LoVo (cell line): ENCODE results near the gene KCNMA1.

Source experiments
- DNase-seq: peaks from one replicate; pipeline ENCODE4 v3.0.0-alpha.2; 2016; ENCODE audit warnings: low spot score

The KCNMA1 gene

DNA sequence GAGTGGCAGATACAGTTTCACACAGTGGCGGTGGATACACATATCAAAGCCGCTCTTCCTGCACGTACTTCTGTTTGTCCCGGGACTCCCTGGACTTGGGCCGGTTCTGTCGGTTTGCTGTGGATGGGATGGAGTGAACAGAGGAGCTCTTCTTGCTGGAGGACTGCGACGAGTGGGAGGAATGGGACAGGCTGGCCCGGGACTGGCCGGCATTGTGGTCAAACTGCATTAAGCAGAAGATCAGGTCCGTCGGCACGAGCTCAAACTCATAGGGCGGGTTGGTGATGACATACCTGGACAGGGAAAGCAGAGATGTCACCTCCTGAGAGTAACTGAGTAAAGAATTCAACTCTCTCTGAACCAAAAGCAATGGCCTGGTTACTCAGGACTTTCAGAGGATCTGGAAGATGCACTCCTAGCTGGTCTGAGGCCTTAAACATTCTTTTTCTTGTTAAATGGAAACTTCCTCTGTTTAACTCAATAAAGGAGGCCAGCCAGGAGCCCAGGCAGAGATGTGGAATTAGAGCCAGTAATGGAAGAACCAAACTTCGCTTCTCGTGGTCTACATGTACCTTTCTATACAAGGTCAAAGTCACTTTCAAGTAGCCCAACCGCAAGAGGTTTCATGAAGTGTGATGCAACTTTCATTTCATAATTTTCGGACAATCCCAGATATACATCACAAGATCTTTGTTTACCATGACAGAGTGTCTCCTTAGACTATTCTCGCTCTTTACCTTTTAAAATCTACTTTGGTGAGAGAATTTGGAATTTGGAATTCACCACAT is 750.2 kb downstream of the KCNMA1 start:
- no peak for DNase-seq

DNA sequence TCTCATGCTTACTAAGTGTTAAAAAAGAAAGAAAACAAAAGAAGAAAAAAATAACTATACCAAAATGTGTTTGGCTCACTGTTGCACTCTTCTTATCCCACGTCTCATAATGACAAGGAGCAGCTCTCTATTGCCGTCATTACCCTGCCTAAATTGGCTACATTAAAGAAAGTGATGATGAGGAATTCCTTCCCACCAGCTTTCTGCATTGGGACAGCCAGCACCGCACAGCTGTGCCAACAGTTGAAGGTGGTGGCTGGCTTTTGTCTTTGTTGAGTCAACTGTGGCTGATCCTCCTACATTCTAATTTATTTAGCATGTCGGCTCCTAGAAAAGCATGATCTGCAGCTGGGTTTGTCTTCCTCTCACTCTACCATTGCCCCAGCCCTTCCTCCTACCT is 751.8 kb downstream of the KCNMA1 start:
- no peak for DNase-seq

DNA sequence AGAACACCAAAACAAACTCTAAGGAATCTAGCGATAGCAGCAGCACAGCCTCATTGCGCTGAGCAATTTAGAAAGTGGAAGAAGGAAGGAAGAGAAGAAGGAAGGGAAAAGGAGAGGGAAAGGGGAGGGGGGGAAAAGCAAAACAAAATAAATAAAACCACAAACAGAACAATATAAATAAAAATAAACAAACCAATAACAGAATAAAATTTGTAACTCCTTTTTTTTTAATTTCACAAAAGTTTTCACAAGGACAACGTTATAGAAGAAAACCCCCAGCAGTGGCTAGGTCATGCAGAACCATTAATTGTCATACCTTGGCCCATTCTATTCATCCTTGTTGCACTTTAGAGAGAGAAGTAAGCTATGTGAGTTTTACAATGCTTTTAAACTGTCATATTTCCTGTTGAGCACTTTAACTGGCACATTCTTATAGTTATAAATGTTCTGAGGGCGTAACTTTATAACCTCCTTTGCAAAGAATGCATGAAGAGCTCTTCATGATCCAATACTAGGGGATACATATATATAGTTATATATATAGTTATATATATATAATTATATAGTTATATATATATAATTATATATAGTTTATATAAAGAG is 752.8 kb downstream of the KCNMA1 start:
- DNase-seq = no peak

DNA sequence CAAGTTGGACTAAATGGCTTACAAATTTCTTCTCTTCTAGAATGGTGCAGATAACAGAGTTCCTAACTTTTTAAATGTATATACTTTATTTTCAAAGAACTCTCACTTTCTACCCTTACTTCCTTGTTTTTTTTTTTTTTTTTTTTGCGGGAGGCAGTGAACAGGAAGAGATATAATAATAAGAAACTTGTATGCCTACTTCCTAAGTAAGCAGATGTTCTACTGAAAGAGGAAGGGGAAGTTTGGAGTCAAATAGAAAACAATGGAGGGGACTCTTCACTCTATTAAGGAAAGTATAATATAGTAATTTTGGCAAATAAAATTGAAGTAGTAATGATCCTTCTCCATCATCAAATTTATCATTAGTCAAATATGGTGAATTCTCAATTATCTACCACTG is 754.0 kb downstream of the KCNMA1 start:
- DNase-seq = no peak

DNA sequence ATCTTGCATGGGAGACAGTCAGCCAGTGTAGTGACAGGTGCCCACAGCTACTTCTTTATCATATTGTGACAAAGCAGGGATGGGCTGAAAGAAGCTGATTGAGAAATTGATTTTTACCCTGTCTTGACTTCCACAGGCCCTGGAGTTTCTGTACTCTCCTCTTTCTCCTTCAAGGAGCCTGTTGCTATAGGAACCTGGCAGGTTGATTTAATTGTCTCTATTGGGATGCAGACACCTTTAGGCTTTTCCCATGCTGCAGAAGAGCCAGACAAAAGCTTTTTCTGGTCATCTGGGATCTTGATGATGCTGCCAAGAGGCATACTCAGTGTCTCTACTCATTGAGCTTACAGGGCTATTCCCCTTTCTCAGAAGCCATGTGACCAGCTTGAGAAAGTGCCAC is 754.8 kb downstream of the KCNMA1 start:
- DNase-seq = no peak

DNA sequence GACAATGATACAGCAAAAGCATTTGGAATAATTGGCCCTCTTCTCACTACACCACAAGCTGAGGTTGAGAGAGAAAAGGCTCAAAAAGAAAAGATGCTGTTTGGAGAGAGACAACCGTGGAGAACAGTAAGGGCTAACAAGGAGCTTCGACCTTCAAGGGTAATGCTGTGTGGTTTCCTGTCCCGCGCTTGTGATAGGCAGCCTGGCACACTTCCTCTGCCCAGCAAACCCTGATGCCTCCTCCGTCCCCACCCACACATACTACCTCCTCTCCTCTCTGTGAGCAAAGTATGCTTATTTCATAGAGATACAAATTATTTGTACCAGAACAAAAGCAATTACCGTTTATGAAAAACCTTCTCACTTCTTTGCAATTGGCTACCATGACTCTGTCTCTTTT is 755.4 kb downstream of the KCNMA1 start:
- no peak for DNase-seq

DNA sequence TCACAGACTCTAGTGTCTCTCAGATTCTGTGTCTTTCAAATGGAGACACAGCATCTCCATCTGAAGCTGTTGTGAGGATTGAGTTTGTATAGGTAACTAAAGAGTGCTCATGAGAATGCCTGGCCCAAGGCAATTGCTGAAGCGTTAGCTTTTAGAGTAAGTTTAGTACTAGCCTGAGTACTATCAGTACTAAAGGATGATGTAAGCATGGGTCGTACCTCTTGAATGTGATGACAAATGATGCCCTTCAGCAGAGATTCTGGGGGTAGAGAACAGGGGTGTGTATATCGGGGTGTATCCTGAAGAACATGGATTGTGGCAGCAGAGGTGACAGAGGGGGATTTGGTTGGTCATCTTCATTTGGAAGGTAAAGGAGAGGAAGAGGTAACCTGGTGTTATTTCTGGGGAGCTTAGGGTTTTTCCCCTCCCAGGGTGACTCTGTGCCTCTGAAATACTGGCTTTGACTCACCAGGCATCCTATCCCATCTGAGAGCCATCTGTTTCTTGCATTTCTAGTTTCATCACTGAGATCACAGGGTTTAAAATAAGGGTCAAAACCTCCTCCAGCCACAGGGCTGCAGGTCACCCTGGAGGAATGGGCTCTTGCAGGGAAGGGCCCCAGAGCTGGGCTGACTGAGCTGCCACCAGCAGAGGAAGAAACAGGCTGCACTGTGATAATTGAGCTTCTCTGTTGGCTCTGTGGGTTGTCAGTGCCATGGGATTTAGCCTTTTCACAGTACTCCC is 756.0 kb downstream of the KCNMA1 start:
- DNase-seq = no peak

DNA sequence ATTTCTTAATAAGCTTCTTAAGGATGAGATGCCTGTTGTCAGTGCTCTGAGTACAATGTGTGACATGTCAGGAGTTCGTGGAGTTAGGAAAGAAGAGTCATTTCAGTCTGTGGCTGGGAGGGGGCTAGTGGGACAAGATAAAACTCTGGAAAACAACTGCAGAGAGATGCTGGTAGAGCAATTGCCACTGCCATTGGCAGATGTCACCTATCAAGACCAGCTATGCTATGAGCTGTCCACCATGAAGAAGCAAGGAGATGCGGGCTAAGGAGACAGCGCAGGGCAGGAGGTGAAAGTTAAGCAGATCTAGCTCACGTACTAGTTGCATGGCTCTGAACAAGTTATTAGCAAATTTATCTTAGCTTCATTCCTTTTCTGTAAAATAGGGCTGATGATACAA is 756.7 kb downstream of the KCNMA1 start:
- DNase-seq = no peak

DNA sequence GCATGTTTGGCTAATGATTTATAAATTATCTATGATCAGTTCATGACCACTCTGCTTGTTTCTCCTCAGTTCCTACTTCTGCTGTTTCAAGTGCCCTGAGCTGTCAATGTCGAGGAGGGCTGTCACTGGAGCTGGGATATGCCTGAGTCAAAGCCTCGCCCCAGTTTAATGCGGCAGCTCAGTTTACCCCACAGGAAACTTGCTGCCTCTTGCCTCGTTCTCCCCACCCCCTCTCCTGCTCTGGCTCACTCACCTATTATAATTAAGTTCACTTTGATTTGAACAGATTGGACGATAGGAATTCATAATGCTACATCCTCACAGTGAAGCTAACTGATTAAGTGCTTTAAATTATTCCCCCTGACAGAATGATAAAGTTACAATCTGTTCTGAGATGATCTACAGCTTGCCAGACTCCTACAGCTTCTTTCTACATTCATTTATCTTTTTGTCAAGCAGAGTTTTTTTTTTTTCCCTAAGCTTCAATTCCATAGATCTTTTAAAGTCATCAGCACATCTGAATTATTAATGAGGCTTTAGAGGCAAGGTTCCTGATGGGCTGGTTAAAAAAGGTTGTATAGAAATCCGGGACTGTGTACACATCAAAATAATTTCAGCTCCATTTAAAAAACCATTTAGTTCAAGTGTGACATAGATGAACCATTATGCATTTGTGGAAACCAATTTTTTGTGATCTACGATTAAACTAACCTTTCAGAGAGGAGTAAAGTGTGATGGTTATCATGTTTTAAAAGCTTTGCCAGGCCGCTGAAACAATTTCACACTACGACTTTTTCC is 758.3 kb downstream of the KCNMA1 start:
- DNase-seq = no peak

DNA sequence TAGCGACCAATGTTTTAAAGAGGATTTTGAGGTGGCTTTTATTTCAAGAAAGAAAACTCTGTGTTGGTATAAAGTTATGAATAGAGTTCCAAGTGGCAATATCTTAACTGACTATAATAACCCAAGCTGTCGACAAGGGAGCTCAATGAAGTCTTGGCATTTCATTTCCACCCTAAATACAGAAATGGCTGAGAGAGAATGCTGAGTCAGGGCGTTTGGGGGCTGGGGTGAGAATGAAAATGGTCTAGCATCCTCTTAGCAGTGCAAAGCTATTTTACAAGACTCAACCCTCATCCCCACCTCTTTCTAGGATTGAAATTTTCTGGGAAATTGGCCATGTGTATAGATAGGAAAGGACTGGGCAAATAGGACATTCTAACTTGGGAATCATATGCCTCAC is 759.1 kb downstream of the KCNMA1 start:
- no peak for DNase-seq

DNA sequence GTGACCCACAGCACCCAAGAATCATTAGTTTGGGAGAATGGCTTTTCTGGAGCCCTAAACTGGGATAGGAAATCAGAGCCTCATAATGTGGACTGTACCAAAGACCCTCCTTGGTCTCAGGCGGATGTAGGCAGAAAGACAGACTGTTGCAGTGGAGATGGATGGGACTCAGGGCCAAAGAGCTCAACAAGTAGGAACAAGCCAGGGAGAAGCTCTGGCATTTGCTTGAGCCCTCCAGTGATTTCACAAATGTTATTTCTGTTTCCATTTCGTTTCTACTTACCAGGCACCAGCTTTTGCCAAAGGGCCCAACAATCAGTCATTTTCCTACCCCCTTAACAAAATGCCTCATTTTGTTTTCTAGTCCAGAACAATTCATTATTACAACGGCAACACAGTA is 762.7 kb downstream of the KCNMA1 start:
- no peak for DNase-seq

DNA sequence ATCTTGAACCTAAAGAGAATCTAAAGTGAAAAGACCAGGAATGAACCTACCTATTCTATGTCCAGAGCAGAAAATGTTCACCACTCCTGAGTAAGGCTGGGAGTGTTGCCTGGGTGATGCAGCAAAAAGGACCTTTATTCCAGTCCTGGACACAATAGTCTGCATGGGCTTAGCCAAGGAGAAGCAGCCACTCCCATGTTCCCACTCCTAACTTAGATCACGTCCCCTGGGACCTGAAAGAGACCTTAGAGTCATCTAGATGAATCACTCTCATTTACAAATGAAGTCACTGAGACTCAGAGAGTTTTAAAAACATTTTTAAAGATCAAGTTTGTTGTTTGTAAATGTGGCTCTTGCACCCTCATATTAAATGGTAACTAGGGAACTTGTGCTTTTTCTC is 763.4 kb downstream of the KCNMA1 start:
- no peak for DNase-seq

DNA sequence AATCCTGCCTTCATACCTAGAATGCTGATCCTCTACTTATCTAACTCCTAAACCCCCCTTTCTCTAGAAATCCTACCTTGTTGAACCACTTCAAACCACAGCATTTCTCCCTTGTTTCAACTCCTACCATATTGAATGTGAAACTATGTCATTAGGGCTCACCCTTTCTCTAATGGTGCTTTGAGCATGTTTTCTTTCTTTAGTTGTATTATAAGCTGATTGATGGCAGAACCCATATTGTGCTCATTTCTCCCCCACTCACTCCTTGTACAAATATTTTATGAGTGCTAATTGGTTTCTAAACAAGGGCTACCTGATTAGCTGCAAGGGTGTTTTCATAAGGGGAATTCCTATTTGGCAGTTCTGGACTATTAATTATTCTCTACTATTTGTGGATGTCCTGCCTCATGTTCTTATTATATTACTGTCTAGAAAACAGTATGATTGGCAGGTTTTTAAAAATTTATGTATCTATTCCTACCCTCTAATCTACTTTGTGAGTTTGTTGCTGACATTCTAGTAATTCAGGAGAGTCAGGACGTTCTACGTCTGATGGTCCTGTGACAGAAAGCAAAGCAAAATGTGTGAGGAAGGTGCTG is 765.8 kb downstream of the KCNMA1 start:
- DNase-seq = no peak

DNA sequence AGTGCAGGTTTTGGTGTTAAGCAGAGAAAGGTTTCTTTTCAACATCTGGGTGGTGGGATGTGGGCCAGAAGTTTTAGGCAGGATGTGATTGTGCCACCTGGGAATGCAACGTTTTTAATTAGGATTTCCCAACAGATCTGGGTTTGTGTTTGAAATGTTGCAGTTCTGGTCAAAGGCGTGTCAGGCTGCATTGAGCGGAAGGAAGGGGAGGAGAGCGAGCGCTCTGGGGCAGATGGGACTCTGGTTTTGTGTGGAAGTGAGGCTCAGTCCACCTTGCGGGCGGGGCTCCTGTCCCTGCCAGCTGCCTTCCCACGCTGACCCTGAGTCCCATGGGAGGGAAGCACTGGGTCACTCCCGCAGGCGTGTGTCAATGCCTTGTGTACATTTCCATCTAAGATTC is 767.7 kb downstream of the KCNMA1 start:
- DNase-seq = no peak

DNA sequence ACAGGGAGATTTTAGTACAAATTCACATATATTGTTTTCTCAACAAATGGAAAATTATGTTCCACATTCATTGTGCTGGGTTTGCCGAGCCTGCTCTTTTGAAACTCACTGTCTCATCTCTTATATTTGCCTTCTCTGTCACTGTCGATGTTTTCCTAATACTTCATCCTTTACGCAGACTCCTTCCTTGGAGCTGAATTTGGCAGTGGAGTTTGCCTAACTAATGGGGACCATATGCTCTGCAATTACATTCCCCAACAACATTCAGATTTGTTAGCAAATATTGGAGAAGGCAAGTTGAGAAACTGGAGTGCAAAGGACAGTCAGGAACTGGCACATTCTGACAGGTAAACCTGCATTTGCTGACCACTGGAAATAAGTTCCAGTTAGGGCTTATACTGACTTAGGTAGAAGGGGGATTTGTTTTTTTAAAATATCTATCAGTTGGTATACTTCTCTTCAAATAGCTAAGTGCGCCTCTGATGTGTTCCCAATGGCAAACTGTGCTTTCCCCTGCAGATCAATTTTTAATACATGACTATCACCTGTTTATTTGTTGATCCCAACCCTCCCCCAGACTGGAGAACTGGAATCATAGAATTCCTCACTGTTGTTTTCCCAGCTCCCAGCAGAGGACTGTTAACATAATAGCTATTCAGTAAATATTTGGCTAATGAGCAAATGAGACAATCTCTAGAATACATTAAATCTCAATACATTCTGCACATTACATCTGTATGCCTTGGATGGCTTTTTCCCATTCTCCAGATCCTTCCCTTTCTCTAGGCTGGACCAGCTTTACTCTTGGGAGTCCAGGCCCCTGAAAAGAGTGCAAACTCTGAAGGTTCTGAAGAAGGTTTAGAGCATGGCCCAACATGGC is 769.3 kb downstream of the KCNMA1 start:
- DNase-seq = no peak

DNA sequence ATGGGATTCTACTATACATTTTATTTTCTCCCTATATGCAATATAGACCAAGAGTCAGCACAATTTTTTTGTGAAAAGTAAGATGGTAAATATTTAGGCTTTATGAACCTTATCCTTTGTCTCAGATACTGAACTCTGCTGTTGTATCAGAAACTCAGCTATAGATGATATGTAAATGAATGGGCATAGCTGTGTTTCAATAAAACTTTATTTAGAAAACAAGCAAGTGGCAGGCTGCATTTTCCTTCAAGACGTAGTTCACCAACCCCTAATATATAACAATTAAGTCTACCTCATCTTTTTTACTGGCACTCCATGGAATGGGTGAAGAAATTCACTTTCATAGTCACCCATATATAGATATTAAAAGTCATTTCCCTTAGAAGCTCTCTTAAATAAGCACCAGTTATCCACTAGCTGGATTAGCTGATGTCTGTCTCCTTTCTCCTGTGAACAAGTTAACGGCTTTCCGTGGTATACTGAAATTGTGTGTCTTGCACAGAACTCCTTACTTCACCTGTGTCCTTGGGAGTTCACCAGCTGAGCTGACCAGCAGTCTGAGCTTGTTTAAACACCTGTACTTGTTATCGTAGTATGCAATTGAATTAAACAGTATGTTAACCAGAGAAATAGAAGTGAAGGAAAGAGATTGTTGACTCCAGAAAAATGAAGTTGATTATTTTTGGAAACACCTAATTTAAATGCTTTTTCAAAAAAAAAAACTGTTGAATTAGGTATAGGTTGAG is 770.6 kb downstream of the KCNMA1 start:
- no peak for DNase-seq

DNA sequence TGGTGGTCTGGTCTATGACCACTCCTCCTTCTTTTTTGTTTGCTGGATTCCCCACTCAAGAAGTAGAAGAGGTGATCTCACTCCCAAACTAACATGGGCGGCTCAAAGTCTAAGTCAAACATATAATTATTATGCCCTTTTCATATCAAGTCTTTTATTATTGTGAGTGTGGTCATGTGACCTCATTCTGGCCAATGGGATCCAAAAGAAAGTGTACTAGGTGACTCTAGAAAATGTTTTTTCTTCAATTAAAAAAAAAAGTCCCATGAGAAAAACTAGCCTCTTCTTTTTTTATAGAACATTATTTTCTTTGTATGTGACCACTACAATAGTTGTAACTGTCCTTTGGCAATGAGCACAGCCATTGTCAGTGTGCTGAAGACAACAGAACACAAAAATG is 772.7 kb downstream of the KCNMA1 start:
- DNase-seq = no peak

DNA sequence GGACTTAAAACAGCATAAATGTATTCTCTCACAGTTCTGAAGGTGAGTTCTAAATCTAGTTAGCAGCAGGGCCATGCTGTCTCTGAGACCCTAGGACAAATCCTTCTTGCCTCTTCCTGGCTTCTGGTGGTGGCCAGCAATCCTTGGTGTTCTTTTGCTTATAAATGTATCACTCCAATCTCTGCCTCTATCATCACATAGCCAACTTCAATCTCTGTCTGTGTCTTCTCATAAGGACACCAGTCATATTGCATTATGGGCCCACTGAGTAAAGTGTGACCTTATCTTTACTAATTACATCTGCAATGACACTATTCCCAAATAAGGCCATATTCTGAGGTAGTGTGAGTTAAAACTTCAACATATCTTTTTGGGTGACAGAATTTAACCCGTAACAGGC is 778.9 kb downstream of the KCNMA1 start:
- DNase-seq = no peak

DNA sequence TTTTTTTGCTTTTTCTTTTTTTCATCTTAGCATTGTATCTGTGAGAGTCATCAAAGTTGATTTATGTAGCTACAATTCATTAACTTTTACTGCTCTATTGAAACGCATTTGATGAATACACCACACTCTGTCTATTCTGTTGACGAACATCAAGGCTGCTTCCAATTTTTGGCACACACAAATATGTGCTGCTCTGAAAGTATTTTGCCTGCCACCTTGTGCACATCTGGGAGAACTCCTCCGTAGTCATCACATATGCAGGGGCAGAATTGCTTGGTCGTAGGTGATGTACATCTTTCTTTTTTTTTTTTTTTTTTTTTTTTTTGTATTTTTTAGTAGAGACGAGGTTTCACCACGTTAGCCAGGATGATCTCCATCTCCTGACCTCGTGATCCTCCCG is 796.8 kb downstream of the KCNMA1 start:
- no peak for DNase-seq

DNA sequence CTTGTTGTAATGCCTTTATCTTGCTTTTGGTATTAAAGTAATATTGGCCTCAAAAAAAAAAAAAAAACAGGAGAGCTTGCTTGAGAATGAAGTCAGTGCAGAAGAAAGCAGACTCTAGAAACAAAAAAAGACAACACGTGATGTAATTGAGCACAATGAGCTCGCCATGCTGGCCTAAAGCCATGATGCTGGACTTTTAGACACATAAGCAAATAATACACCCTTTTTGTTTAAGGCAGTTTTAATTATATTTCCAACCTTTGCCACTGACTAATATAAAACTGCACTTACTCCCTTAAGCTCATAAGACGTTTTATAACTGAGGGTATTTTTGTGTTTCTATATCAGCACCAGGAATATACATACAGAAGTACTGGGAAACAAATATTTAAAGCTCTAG is 798.3 kb downstream of the KCNMA1 start:
- no peak for DNase-seq
